NCI-H1694 treated with DMSO at 0.1 percent for 48 hours (cell line): ENCODE data around the gene SLC38A4.
"Not testable (repeated sequence)": the region's sequence is repeated elsewhere in the genome, so short reads cannot be mapped to it uniquely, and the experiment has no call there.

Experiments
- DNase-seq: peaks from one replicate; lab custom pipeline; 2025; lab: John Stamatoyannopoulos, UW

Gene SLC38A4, protein sequence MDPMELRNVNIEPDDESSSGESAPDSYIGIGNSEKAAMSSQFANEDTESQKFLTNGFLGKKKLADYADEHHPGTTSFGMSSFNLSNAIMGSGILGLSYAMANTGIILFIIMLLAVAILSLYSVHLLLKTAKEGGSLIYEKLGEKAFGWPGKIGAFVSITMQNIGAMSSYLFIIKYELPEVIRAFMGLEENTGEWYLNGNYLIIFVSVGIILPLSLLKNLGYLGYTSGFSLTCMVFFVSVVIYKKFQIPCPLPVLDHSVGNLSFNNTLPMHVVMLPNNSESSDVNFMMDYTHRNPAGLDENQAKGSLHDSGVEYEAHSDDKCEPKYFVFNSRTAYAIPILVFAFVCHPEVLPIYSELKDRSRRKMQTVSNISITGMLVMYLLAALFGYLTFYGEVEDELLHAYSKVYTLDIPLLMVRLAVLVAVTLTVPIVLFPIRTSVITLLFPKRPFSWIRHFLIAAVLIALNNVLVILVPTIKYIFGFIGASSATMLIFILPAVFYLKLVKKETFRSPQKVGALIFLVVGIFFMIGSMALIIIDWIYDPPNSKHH

GRCh38 chr12:46825591-46826414, at the start of gene SLC38A4:
Gene SLC38A4 (minus strand): TSS chr12:46825997. CDS start chr12:46793071, 32,926 bp downstream.
- DNase-seq = no peak

DNA sequence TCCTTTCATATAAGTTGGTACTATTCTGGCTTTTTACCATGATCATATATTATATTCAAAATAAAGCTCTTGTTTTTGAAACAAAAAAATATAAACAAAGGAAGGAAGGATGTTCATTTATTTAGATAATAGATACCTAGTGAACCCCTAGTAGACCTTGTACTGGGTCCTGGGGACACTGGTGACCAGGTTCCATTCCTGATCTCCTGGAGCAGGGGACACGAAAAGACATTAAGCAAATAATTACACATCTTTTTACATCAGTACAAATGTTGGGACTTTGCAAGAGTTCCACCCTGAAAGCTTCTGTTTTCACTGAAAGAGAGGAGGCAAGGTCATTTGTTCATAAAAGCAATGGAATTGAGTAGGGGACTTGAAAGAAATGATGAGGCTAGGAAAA, 49.3 kb upstream of the SLC38A4 start:
- DNase-seq = no peak

DNA sequence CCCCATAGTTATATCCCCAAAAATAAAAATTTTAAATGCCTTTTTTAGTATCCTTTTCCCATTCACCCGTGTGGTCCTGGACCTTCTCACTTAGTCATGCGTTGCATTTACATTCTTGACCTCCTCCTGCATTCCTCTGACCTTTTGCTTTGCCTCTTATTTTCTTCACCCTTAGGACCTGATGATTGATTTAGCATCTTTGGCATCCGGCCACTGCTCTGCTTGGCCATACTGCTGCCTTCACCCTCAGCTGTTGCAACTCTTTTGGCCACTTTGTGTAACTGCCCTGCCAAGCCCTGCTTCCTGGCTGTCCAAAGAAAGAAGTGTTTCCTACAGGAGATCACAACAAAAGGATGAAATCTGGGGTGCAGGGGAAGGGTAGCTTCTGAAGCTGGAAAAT, 48.8 kb upstream of the SLC38A4 start:
- DNase-seq = no peak

DNA sequence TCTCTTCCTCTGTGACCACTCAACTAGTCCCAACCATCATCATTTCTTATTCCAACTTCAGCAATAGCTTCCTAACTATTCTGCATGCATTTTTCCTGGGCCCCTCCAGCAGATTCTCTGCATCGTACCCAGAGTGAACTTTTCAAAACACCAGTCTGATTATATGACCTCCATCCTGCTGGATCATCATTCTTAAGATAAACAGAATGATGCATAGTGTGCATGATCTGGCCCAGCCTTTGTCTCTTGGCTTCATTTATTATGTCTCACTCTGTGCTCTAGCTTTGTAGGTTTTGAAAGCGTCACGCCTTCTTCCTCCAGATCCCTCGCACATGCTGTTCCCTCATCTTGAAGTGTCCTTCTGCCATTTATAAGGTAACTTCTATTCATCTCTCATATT, 46.3 kb upstream of the SLC38A4 start:
- no peak for DNase-seq

DNA sequence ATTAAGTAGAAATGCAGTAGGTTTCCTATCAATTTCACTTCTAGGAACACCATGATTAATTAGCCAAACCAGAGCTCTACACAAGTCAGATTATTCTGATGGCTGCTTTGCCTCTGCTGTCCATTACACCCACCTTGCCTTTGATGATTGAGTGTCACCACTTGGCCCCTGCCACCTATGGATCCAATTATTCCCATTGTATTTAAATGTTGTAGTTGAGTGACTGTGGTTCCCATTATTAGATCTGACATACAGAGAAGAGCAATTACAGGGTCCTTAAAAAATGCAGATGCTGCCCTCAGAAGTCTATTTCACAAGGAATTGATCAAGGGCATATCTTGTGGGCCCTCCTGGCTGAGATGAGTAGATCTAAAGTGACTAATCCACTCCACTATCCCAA, 39.5 kb upstream of the SLC38A4 start:
- DNase-seq = no peak

- DNase-seq = no peak
Measured at GRCh38 chr12:46858368-46858767, 32.6 kb upstream of the SLC38A4 start.

DNA sequence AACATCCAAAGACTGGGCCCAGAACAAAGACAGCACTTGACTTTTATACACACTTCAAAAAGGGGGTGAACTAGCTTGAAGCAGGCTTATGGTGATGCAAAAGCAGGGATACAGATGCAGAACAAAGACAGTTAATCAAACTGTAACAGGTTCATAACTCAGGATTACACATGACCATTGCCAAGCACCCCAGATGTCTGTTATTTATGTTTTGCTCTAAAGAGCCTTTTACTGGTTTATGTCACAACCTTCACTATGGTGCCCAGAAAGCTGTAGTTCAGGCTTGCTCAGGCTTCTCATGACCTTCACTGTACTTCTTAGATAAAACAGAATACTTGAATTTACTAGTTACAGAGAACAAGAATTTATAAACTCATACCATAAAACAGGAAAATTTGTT, 31.7 kb upstream of the SLC38A4 start:
- no peak for DNase-seq

DNA sequence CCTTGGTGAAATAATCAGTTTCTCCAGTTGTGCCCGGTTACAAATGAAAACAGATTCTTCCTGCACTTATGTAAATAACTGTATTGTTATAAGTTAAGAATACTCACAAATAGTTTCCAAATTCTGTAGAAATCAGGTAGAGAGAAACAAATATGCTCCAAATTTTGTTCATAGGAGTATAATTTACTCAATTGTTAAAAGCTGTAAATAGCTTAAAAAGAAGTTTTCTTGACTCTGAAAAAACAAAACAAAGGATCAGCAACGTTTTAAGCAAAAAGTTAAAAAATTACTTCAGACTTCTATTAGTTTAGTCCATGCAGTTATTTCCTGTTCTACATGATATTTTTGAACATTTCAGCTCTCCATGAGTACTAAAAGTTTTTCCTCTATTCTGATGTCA, 30.0 kb upstream of the SLC38A4 start:
- DNase-seq = no peak

- not testable (repeated sequence) for DNase-seq
Measured at GRCh38 chr12:46854188-46854587, 28.4 kb upstream of the SLC38A4 start.

GRCh38 chr12:46848792-46849191, 23.0 kb upstream of the SLC38A4 start:
- DNase-seq = not testable (repeated sequence)

DNA sequence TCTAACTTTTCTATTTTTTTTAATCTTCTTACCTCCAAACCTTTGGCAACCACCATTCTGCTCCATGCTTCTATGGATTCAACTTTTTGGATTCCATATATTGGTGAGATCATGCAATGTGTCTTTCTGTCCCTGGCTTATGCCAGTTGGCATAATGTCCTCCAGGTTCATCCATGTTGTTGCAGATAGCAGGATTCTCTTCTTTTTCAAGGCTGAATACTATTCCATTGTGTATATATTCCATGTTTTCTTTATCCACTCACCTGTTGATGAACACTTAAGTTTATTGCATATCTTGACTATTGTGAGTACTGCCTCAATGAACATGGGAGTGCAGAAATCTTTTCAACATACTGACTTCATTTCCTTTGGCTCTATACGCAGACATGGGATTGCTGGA, 21.2 kb upstream of the SLC38A4 start:
- no peak for DNase-seq

DNA sequence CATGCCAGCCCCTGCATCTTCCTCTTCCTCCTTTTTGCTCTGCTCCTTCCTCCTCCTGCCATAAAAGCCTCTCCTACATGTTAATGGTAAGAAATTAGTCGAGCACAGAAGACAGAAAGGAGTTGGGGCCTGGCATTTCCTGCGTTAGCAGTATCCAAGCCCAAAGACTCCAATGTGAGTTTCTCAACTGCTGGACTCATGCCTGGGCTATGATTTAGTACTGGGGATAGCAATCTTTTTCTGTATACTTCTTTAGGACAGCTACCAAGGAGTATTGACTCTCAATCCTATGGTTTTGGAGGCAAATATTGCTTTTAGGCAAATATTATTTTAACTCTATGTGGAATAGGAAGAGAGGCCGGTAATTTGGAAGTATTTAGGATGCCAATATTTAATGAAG, 18.0 kb upstream of the SLC38A4 start:
- DNase-seq = no peak

DNA sequence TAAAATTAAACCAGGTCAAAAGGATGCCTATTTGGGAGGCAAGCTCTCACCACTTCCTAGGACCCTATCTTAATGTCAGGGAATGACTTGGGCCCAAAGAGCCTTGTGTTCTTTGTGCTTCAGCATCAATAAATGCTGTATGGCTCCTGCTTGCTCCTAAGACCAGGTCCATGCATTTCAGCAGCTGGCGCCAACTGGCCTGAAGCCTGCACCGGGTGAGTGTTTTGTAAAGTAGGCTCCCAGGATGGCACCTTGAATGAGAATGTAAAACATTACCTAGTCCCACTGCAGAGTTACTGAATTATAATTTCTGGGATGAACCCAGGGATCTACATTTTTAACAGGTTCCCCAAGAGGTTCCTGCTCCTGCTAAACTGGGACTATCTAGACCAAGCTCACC, 16.1 kb upstream of the SLC38A4 start:
- DNase-seq = no peak

- DNase-seq = no peak
Measured at GRCh38 chr12:46839964-46840363, 14.2 kb upstream of the SLC38A4 start.

- no peak for DNase-seq
Measured at GRCh38 chr12:46839232-46839631, 13.4 kb upstream of the SLC38A4 start.

GRCh38 chr12:46835785-46836184, 10.0 kb upstream of the SLC38A4 start:
- no peak for DNase-seq

- DNase-seq = no peak
Measured at GRCh38 chr12:46832130-46832704, 6.4 kb upstream of the SLC38A4 start.

DNA sequence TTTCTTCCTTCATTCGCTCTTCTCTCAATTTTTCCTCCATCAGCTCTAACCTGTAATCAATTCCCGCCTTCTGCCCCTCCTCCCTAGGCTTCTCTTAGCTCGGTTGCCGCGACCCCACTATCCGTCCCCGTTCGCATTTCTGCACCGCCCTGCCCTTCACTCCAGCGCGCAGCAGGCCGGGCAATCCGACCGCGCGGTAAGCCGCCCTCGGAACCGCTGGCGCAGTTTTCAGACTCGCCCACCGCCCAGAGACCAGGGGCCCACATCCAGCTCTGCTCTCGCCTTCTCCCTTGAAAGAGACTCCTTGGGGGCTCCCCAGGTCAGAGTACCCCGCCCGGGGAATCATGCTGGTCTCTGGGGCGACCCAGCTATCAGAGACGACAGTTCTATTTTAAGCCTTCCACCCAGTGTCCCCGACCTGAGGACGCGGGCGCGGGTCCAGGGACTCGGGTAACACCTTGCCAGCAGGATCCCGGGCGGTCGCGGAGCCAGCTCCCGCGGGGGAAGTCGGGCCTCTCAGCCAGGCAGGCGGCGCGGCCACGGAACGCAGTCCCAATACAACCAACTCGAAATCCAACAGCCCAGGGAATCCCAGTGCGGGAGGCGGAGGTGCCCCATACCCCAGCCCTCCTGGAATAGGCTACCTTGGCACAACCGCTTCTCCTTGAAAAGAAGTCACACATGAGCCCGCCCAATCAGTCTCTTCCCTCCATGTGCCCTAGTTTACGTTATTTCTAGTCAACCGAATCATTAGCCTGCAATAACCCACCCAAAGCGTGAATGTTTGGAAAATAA, 5.7 kb upstream of the SLC38A4 start:
- DNase-seq = no peak

- no peak for DNase-seq
Measured at GRCh38 chr12:46830731-46831334, 5.0 kb upstream of the SLC38A4 start.

GRCh38 chr12:46824709-46825108, 1.1 kb downstream of the SLC38A4 start:
- DNase-seq = no peak

DNA sequence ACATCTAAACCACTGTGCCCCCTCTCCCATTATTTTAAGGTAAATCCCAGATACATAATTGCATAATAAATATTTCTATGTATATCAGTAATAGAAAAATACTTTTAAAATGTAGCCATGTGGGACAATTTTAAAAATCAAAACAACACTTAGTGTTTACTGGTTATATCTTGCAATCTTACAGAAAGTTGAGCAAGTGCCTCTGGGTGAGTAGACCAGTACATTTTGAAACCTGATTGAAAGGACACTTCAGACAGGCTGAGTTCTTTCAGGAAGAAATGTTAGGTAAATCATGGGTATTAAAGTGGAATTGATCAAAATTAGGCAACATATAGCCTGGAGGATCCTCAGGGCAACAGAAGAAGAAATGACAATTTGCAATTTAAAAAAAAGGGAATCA, 7.2 kb downstream of the SLC38A4 start:
- no peak for DNase-seq
